Measurements from ENCODE around the gene MON1B. TPM values are rescaled to one million over a fixed set of nuclear protein-coding genes. Genes with fewer than 3 reads are reported as not detected.

MON1B gene
- total and polyA plus RNA-seq, 11 donors = 5.6 to 33.0 (median 17.5) TPM

DNA sequence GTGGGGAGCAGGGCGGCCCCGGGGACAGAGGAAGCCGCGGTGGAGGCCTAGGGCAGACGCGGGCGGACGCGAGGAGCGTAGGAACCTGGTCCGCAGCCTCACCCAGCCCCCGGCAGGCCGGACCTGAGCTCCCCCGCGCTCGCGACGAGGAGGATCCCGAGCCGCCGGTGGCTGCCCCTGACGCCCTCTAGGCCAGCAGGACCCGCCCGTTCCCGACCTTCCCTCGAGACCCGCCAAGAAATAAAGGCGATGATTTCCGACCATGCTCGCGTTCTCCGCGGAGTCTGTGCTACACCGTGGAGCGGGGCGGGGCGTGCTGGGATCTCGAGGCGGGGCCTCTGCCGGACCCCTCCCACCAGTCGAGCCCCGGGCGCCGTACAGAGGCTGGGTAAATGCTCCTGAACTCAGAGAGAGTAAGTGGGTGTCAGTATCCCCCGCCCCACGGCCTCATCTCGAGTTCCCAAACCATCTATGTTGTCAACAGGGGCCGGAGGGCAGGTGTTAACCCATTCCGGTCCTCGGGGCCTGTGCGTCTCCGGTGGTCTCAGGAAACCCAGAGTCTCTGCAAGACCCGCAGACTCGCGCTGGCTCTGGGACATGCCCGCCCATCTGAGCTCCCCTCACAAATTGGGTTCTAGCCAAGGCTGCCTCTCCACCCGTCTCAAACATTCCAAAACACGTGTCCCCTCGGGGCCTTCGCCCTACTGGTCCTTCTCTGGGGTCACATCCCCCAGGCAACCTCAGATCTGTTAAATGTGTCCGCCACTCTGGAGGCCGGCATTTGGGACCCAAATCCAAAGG is 22.0 kb downstream of the MON1B start:
- Histone ChIP-seq H3K9me3 (no peaks in the 10 kb centered on the region), H3K36me3 (no peaks in the 10 kb centered on the region), H3K27me3 (peaks cover 0 to 15% (median 0%) of the 10 kb centered on the region in 9 donors), H3K4me1 (peaks cover 0 to 24% (median 7%) of the 10 kb centered on the region in 12 donors), H3K27ac (peak overlapping the region in 11 of 12 donors; percentile 1 to 73 (median 57)), H3K4me3 (peak overlapping the region; percentile 57 to 73 (median 67))
- no peak for TF ChIP-seq POLR2A (IDR thresholded peaks at IDR 0.05)
- TF ChIP-seq, protein P1, sequence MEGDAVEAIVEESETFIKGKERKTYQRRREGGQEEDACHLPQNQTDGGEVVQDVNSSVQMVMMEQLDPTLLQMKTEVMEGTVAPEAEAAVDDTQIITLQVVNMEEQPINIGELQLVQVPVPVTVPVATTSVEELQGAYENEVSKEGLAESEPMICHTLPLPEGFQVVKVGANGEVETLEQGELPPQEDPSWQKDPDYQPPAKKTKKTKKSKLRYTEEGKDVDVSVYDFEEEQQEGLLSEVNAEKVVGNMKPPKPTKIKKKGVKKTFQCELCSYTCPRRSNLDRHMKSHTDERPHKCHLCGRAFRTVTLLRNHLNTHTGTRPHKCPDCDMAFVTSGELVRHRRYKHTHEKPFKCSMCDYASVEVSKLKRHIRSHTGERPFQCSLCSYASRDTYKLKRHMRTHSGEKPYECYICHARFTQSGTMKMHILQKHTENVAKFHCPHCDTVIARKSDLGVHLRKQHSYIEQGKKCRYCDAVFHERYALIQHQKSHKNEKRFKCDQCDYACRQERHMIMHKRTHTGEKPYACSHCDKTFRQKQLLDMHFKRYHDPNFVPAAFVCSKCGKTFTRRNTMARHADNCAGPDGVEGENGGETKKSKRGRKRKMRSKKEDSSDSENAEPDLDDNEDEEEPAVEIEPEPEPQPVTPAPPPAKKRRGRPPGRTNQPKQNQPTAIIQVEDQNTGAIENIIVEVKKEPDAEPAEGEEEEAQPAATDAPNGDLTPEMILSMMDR (IDR thresholded peaks at IDR 0.05) = no peak
- 17 to 35% (median 22%) methylated on average over 30 to 62 of the region's 62 CpGs for WGBS, 4 donors
- intact Hi-C loops (cut with DNase I) = no loop called here
- ATAC-seq (peak; percentile 48 to 89 (median 82)), DNase-seq (peak; percentile 51 to 77 (median 62))

DNA sequence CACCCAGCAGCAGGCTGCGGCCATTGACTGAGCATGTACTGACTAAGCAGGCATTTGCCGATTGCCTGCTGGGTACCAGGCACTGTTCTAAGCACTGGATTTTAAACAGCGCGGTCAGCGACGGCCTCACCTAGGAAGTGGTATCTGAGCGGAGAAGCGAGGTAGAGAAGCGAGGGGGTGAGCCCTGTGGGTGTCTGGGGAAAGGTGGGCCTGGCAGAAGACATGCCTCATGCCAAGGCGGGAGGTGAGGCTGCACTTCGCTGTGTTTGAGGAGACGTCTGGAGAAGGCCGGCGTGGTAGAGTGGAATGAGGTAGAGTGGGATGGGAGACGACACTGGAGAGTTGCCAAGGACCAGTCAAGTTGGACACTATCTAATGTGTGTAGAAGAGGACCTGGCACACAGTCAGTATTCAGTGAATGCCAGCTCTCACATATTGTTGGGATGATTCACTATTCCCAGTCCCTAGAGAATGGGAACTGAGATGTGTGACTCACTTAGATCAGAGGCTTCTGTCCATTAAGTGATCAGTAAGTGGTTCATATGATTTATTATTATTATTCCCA is 22.6 kb downstream of the MON1B start:
- intact Hi-C loops (cut with DNase I) = no loop called here

GRCh38 chr16:77214411-77215138 is 23.6 kb downstream of the MON1B start:
- 89 to 94% (median 89%) methylated on average over 11 to 12 of the region's 12 CpGs for whole genome bisulfite sequencing, 4 donors
- no peak for DNase-seq
- Histone ChIP-seq H3K36me3 (no peaks in the 10 kb centered on the region), H3K4me3 (no peak overlapping the region), H3K27me3 (peaks cover 0 to 15% (median 0%) of the 10 kb centered on the region in 9 donors), H3K4me1 (peaks cover 0 to 24% (median 7%) of the 10 kb centered on the region in 12 donors), H3K27ac (no peak overlapping the region), H3K9me3 (no peaks in the 10 kb centered on the region)
- no peak for TF ChIP-seq POLR2A (IDR thresholded peaks at IDR 0.05)
- TF ChIP-seq, protein P1 (IDR thresholded peaks at IDR 0.05) = no peak
- no peak for ATAC-seq
- intact Hi-C loops (cut with DNase I) = no loop called here

More for the DNA sequence above, 22.6 kb downstream of the MON1B start:
- H3K36me3 ChIP-seq = no peaks in the 10 kb centered on the region
- H3K4me1 ChIP-seq = peaks cover 0 to 24% (median 7%) of the 10 kb centered on the region in 12 donors
- peaks cover 0 to 15% (median 0%) of the 10 kb centered on the region in 9 donors for H3K27me3 ChIP-seq
- peak in 3 of 5 donors; percentile 28 to 72 (median 47) for DNase-seq
- peak; percentile 35 to 77 (median 56) for ATAC-seq
- H3K9me3 ChIP-seq = no peaks in the 10 kb centered on the region
- H3K27ac ChIP-seq = no peak overlapping the region
- H3K4me3 ChIP-seq = no peak overlapping the region
- TF ChIP-seq POLR2A (IDR thresholded peaks at IDR 0.05) = no peak
- TF ChIP-seq, protein P1 (IDR thresholded peaks at IDR 0.05) = no peak
- 77 to 85% (median 82%) methylated on average over 15 of the region's 15 CpGs for WGBS, 4 donors

DNA sequence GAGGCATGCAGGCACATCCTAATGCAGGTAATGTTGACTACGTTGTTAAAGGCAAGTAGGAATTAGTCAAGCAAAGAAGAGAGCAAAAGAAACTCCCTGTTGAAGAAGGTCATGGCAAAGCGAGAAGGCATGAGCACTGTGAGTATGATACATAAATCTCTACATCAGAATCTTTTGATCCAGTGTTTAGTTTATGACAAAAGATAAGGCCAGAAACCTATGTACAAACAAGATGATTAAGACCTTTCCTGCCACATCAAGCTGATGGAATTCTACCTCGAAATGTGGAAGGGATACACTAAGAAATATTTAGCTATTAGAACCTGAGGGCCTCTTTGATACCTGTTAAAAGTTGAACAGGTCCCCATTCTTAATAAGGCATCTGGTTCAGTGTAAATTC is 28.4 kb downstream of the MON1B start:
- Histone ChIP-seq H3K27ac (no peak overlapping the region), H3K4me1 (no peaks in the 10 kb centered on the region), H3K36me3 (no peaks in the 10 kb centered on the region), H3K4me3 (no peak overlapping the region), H3K9me3 (no peaks in the 10 kb centered on the region), H3K27me3 (no peaks in the 10 kb centered on the region)
- intact Hi-C loops (cut with DNase I) = no loop called here
- ATAC-seq (no peak), DNase-seq (no peak)
- TF ChIP-seq, protein P1 (IDR thresholded peaks at IDR 0.05) = no peak
- TF ChIP-seq POLR2A (IDR thresholded peaks at IDR 0.05) = no peak
- 94 to 99% (median 96%) methylated on average over 3 of the region's 3 CpGs for WGBS, 4 donors
